IMR-90 (cell line): ENCODE results near the gene SSNA1. TPM values are rescaled to one million over a fixed set of nuclear protein-coding genes. Genes with fewer than 3 reads are reported as not detected.
A peak's percentile ranks its signal among the peaks of the same experiment; 100 is the strongest.

Experiments
- ATAC-seq: fragments of 200-7000 bp; cut with Tn5 transposase; 2 replicates; pipeline ENCODE4 v1.9.1; 2020; ENCODE audit warnings: low read depth, mild to moderate bottlenecking, moderate library complexity
- BruUV-seq: library from RNA; stranded (reverse); fragments of 400-500 nt; replicated peaks from 2 replicates; lab custom pipeline; 2021; lab: Mats Ljungman, UMichigan
- CTCF ChIA-PET: fragments of 300-600 bp; formaldehyde crosslinking; extraction: SDS; loops from one replicate; lab custom pipeline; 2021; ENCODE audit warnings: antibody characterized with exemption; lab: Yijun Ruan, JAX
- POLR2A ChIA-PET: fragments of 300-600 bp; sonication (Branson Sonifier 250); formaldehyde crosslinking; loops from one replicate; lab custom pipeline; 2022; ENCODE audit warnings: antibody characterized with exemption; ENCODE audit not compliant: unreplicated experiment; lab: Charles Lee
- DNase-seq: peaks from one replicate; pipeline ENCODE4 v3.0.0; 2013
- H2AFZ ChIP-seq: replicated peaks from 2 replicates; pipeline ENCODE3; 2013; ENCODE audit warnings: low read length, mild to moderate bottlenecking; ENCODE audit not compliant: poor library complexity
- H2AK5ac ChIP-seq: 2 replicates; pipeline ENCODE4 v1.6.1; 2013; ENCODE audit warnings: low read depth, low read length, inconsistent platforms
- H2AK9ac ChIP-seq: replicated peaks from 2 replicates; pipeline ENCODE3; 2013; ENCODE audit warnings: mild to moderate bottlenecking, low read depth, low read length, moderate library complexity; ENCODE audit not compliant: poor library complexity
- H2BK120ac ChIP-seq: 2 replicates; pipeline ENCODE4 v1.6.1; 2013; ENCODE audit warnings: low read depth, low read length, inconsistent platforms
- H2BK15ac ChIP-seq: 3 replicates; pipeline ENCODE4 v1.6.1; 2013; ENCODE audit warnings: low read depth, low read length, inconsistent platforms
- H2BK20ac ChIP-seq: 2 replicates; pipeline ENCODE4 v1.6.1; 2013; ENCODE audit warnings: low read depth, mild to moderate bottlenecking, inconsistent platforms, low read length, moderate library complexity
- H2BK5ac ChIP-seq: 2 replicates; pipeline ENCODE4 v1.6.1; 2013; ENCODE audit warnings: mild to moderate bottlenecking, low read depth, low read length, inconsistent platforms; ENCODE audit not compliant: poor library complexity, severe bottlenecking
- H3K14ac ChIP-seq: replicated peaks from 2 replicates; pipeline ENCODE4 v1.6.1; 2013; ENCODE audit warnings: low read depth, low read length, inconsistent platforms
- H3K18ac ChIP-seq: 2 replicates; pipeline ENCODE4 v1.6.1; 2013; ENCODE audit warnings: low read depth, low read length, control low read depth
- H3K23ac ChIP-seq: 2 replicates; pipeline ENCODE4 v1.6.1; 2013; ENCODE audit warnings: low read depth, low read length, inconsistent platforms
- H3K27ac ChIP-seq: 2 replicates; pipeline ENCODE4 v1.5.1; 2013; ENCODE audit warnings: mild to moderate bottlenecking, control low read depth, low read length; ENCODE audit not compliant: insufficient read depth
- H3K27me3 ChIP-seq: 2 replicates; pipeline ENCODE4 v1.6.1; 2013; ENCODE audit warnings: low read length; ENCODE audit not compliant: control insufficient read depth, insufficient read depth
- H3K36me3 ChIP-seq: 2 replicates; pipeline ENCODE4 v1.6.1; 2013; ENCODE audit warnings: low read length, mixed read lengths; ENCODE audit not compliant: control insufficient read depth, insufficient read depth
- H3K4ac ChIP-seq: 2 replicates; pipeline ENCODE4 v1.6.1; 2013; ENCODE audit warnings: low read depth, low read length, inconsistent platforms
- H3K4me1 ChIP-seq: 2 replicates; pipeline ENCODE4 v1.6.1; 2013; ENCODE audit warnings: low read length, mixed read lengths; ENCODE audit not compliant: control insufficient read depth, insufficient read depth
- H3K4me2 ChIP-seq: 2 replicates; pipeline ENCODE4 v1.6.1; 2013; ENCODE audit warnings: low read depth, mild to moderate bottlenecking, control low read depth, low read length, moderate library complexity
- H3K4me3 ChIP-seq: 2 replicates; pipeline ENCODE4 v1.5.1; 2013; ENCODE audit warnings: low read depth, mild to moderate bottlenecking, control low read depth, low read length, moderate library complexity; ENCODE audit not compliant: insufficient read depth
- H3K56ac ChIP-seq: 2 replicates; pipeline ENCODE4 v1.6.1; 2013; ENCODE audit warnings: low read length, inconsistent platforms; ENCODE audit not compliant: insufficient read depth; ENCODE audit errors: extremely low read depth
- H3K79me1 ChIP-seq, 2 experiments: 2 replicates each; pipeline ENCODE4 v1.6.1; 2013; ENCODE audit warnings: low read length in 2 of 2, inconsistent platforms in 1 of 2, low read depth in 1 of 2
- H3K9ac ChIP-seq: 2 replicates; pipeline ENCODE4 v1.6.1; 2013; ENCODE audit warnings: low read depth, low read length, control low read depth
- H3K9me1 ChIP-seq: 2 replicates; pipeline ENCODE4 v1.6.1; 2013; ENCODE audit warnings: low read length, inconsistent platforms; ENCODE audit not compliant: insufficient read depth
- H3K9me3 ChIP-seq: 2 replicates; pipeline ENCODE4 v1.6.1; 2013; ENCODE audit warnings: low read length; ENCODE audit not compliant: control insufficient read depth, insufficient read depth
- H4K20me1 ChIP-seq: 2 replicates; pipeline ENCODE4 v1.6.1; 2013; ENCODE audit warnings: low read length, inconsistent platforms; ENCODE audit not compliant: insufficient read depth
- H4K5ac ChIP-seq: 2 replicates; pipeline ENCODE4 v1.6.1; 2013; ENCODE audit warnings: mild to moderate bottlenecking, low read depth, low read length, control low read depth
- H4K8ac ChIP-seq, 2 experiments: 2 replicates each; pipeline ENCODE4 v1.6.1; 2013; ENCODE audit warnings: low read depth in 2 of 2, low read length in 2 of 2, control low read depth in 1 of 2, inconsistent platforms in 1 of 2
- H4K91ac ChIP-seq: 2 replicates; pipeline ENCODE4 v1.6.1; 2013; ENCODE audit warnings: low read depth, low read length, inconsistent platforms; ENCODE audit not compliant: insufficient read depth
- BHLHE40 ChIP-seq: fragments of 150-350 bp; IDR thresholded peaks from 2 replicates; pipeline ENCODE4 v1.6.1; 2016; ENCODE audit warnings: mild to moderate bottlenecking, low read depth, low read length
- NFE2L2 ChIP-seq: fragments of 150-350 bp; IDR thresholded peaks from 2 replicates; pipeline ENCODE4 v1.6.1; 2016; ENCODE audit warnings: low read depth, mild to moderate bottlenecking, low read length
- WGBS, 2 experiments: methylation state at CpG; one replicate each; pipeline versions ENCODE4 v1.1.5 to v1.1.7; 2013; ENCODE audit warnings: missing lambda C conversion rate in 2 of 2; ENCODE audit not compliant: insufficient read length in 1 of 2; ENCODE audit errors: extremely low coverage in 2 of 2; 5-methylcytosine and 5-hydroxymethylcytosine counted together
- dilution Hi-C: fragments of 300-500 bp; cut with HindIII; formaldehyde crosslinking; loops from one replicate; pipeline ENCODE4 v1.14.3; 2018; ENCODE audit warnings: low sequenced_read_pairs; ENCODE audit not compliant: unreplicated experiment
- in situ Hi-C: fragments of 300-500 bp; cut with MboI; formaldehyde crosslinking; loops from 3 replicates; pipeline ENCODE4 v1.14.3; 2019; ENCODE audit warnings: low sequenced_read_pairs, inconsistent platforms, mixed read lengths
- intact Hi-C: fragments of 100-400 bp; cut with micrococcal nuclease; formaldehyde crosslinking; loops from 2 replicates; pipeline ENCODE4 v1.10.0; 2022
- polyA plus RNA-seq, 3 experiments: library from polyadenylated mRNA; depleted of rRNA; stranded (reverse); fragments of >200 nt; gene quantifications; 2 replicates each; pipeline ENCODE4 v1.2.3, GENCODE V29; 2012; ENCODE audit warnings: low replicate concordance in 1 of 3
- total RNA-seq: library from RNA; depleted of rRNA; stranded (reverse); fragments of >200 nt; gene quantifications from 2 replicates; pipeline ENCODE4 v1.2.3, GENCODE V29; 2012

Gene SSNA1
- total and polyA plus RNA-seq, 2 of the 4 experiments (the other 2 are of a cell fraction): 55.7 to 86.7 TPM

DNA sequence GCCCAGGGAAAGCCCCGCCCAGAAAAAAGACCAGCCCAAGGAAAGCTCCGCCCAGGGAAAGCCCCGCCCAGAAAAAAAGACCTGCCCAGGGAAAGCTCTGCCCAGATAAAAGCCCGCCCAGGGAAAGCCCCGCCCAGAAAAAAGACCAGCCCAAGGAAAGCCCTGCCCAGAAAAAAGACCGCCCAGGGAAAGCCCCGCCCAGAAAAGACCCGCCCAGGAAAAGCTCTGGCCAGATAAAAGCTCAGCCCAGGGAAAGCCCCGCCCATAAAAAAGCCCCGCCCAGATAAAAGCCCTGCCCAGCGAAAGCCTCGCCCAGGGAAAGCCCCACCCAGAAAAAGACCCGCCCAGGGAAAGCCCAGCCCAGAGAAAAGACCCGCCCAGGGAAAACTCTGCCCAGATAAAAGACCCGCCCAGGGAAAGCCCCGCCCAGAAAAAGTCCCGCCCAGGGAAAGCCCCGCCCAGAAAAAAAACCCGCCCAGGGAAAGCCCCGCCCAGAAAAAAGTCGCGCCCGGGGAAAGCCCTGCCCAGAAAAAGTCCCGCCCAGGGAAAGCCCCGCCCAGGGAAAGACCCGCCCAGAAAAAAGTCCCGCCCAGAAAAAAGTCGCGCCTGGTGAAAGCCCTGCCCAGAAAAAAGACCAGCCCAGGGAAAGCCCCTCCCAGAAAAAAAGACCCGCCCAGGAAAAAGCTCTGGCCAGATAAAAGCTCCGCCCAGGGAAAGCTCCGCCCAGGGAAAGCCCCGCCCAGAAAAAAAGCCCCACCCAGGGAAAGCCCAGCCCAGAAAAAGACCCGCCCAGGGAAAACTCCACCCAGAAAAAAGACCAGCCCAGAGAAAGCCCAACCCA is 37.6 kb upstream of the SSNA1 start:
- Histone ChIP-seq H3K56ac (no peak overlapping the region), H2AK5ac (no peak overlapping the region), H2AK9ac (no peak overlapping the region), H3K18ac (no peak overlapping the region), H3K79me1 (no peaks in the 10 kb centered on the region), H2BK15ac (no peak overlapping the region), H2AFZ (no peak overlapping the region), H3K9ac (no peak overlapping the region), H4K91ac (no peak overlapping the region), H3K36me3 (no peaks in the 10 kb centered on the region), H4K5ac (no peak overlapping the region), H4K20me1 (no peaks in the 10 kb centered on the region), H3K4me3 (no peak overlapping the region), H3K9me3 (no peaks in the 10 kb centered on the region), H2BK120ac (no peak overlapping the region), H3K14ac (no peak overlapping the region), H3K4me2 (no peak overlapping the region), H2BK5ac (no peak overlapping the region), H3K9me1 (peaks cover 12% of the 10 kb centered on the region), H3K27ac (no peak overlapping the region), H4K8ac (no peak overlapping the region), H2BK20ac (no peak overlapping the region), H3K23ac (no peak overlapping the region), H3K4me1 (no peaks in the 10 kb centered on the region), H3K27me3 (peaks cover 9% of the 10 kb centered on the region), H3K4ac (no peak overlapping the region)
- ChIA-PET CTCF (interaction anchor here (0.6 kb wide), 1 partner anchor 16 kb away, joined by 5 read pairs; no protein-coding TSS in a partner anchor), POLR2A (interaction anchor here (0.7 kb wide), 1 partner anchor 328 kb away, joined by 5 read pairs; no protein-coding TSS in a partner anchor)
- intact Hi-C loops (no loop called here), in situ Hi-C loops (no loop called here), dilution Hi-C loops (no loop called here)
- no TSS peak for BruUV-seq
- ATAC-seq (peak; percentile 60), DNase-seq (no peak)
- WGBS, 2 experiments: 41% methylated on average over 10 of the region's 34 CpGs; no CpG with 5 or more reads in 1 of the 2 experiments
- TF ChIP-seq NFE2L2: no peak
- no peak for TF ChIP-seq BHLHE40
